HG03460 (cell line): ENCODE results near the gene TMEM245.
"Not testable (repeated sequence)": the region's sequence is repeated elsewhere in the genome, so short reads cannot be mapped to it uniquely, and the experiment has no call there.

Experiments
- ATAC-seq: cut with Tn5 transposase; IDR thresholded peaks from one replicate; pipeline ENCODE4 v1.9.1; 2021; ENCODE audit not compliant: unreplicated experiment

TMEM245 gene

GRCh38 chr9:109133533-109133932 is 13.8 kb upstream of the TMEM245 start:
- ATAC-seq = no peak

GRCh38 chr9:109132567-109133021 is 12.8 kb upstream of the TMEM245 start:
- no peak for ATAC-seq

GRCh38 chr9:109129470-109130197 is 9.9 kb upstream of the TMEM245 start:
- ATAC-seq = no peak

- ATAC-seq = not testable (repeated sequence)
Observed at GRCh38 chr9:109126671-109127070, 6.9 kb upstream of the TMEM245 start.

GRCh38 chr9:109124121-109124520 is 4.4 kb upstream of the TMEM245 start:
- ATAC-seq = no peak

GRCh38 chr9:109122726-109123621 is 3.2 kb upstream of the TMEM245 start:
- ATAC-seq = peak; percentile 24

- ATAC-seq = no peak
Observed at GRCh38 chr9:109121232-109121796, 1.6 kb upstream of the TMEM245 start.

- ATAC-seq = no peak
Observed at GRCh38 chr9:109120204-109120789, 550 bp upstream of the TMEM245 start.

- ATAC-seq = no peak
Observed at GRCh38 chr9:109118808-109119438, 824 bp downstream of the TMEM245 start.

- ATAC-seq = no peak
Observed at GRCh38 chr9:109117856-109118807, 1.6 kb downstream of the TMEM245 start.

GRCh38 chr9:109115931-109116526 is 3.7 kb downstream of the TMEM245 start:
- ATAC-seq = no peak

GRCh38 chr9:109114670-109115069 is 5.1 kb downstream of the TMEM245 start:
- ATAC-seq = no peak

- ATAC-seq = no peak
Observed at GRCh38 chr9:109113892-109114609, 5.7 kb downstream of the TMEM245 start.

- no peak for ATAC-seq
Observed at GRCh38 chr9:109113254-109113653, 6.5 kb downstream of the TMEM245 start.

- no peak for ATAC-seq
Observed at GRCh38 chr9:109110329-109111021, 9.3 kb downstream of the TMEM245 start.

- ATAC-seq = no peak
Observed at GRCh38 chr9:109109967-109110328, 9.8 kb downstream of the TMEM245 start.

GRCh38 chr9:109108318-109108717 is 11.4 kb downstream of the TMEM245 start:
- ATAC-seq = no peak
